GM18519 (cell line): Measurements from ENCODE around the gene CYB561D1.
A peak's percentile ranks its signal among the peaks of the same experiment; 100 is the strongest.

Experiments used
- ATAC-seq: cut with Tn5 transposase; IDR thresholded peaks from one replicate; pipeline ENCODE4 v1.9.1; 2021; ENCODE audit warnings: mild to moderate bottlenecking, moderate library complexity; ENCODE audit not compliant: unreplicated experiment, low FRiP score

Gene CYB561D1

DNA sequence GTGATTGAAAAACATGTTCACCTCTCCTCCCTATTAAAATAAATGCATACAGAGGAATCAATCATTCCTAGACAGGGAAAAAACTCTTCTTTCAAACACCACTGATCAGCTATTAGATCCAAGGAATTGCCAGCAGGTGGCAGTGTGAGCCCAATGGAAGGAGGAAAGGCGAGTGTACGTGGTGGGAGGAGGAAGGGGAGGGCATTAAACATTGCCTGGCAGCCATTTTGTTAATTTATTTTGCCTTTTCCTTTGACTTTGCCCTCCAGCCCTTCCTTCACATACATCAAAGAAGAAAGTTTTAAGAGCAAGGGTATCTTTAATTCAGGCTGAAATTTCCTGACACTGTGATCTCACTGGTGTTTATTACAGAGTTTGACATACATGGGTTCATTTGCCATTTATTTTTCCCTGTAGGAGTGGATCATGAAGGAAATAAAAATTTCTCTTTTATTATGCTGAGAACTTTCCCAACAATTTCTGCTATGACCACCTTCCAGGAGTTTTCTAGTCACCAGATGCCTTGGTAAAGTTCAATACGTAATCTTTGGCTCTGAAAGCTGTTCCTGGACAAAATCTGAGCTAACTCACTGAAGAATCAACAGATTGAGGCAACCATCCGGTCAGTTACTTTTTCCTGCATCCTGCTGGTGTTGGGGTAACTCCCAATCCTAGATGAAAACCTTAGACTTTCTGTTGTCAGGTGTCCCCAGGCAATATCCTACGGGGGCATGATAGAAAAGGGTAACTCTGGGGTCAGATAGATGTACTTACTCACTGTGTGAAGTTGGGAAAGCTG lies 52.6 kb downstream of the CYB561D1 start:
- ATAC-seq = no peak

DNA sequence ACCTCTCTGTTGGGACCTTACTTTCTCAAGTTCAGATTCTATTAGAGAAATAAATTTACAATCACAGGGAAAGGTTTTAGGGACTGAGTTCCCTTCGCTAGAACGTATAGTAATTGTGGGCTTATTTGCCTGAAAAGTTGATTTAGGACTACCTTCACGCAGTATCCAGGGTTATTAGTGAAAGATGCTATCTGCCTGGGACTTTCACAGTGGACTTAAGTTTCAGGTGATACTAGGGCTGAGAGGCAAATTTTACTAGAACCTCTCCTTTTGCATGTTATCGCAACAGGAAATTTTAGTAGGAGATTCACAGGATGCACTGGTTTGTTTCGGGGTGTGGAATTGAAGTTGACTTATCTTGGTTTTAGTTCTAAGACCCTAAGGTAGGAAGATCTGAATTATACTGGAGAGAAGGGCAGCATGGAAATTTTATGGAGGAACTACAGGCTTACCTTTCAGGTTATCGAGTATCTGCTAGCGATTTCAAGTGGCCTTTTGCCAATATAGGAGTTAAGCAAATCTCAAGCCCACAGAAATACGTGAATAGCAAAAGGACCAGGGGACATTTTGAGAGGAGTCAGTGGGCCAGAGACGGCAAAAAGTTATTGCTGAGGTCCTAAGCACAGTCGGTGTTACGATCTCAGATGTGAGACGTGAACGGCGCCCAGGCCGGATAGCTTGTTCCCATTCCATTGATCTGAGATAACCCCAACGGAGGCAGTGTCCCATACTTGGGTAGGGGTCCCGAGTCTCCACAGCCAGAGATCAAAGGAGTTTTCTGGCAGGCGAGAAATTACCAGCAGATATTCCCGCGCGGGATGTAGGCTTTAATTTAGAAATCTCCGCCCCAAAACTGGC lies 53.8 kb downstream of the CYB561D1 start:
- ATAC-seq = no peak

DNA sequence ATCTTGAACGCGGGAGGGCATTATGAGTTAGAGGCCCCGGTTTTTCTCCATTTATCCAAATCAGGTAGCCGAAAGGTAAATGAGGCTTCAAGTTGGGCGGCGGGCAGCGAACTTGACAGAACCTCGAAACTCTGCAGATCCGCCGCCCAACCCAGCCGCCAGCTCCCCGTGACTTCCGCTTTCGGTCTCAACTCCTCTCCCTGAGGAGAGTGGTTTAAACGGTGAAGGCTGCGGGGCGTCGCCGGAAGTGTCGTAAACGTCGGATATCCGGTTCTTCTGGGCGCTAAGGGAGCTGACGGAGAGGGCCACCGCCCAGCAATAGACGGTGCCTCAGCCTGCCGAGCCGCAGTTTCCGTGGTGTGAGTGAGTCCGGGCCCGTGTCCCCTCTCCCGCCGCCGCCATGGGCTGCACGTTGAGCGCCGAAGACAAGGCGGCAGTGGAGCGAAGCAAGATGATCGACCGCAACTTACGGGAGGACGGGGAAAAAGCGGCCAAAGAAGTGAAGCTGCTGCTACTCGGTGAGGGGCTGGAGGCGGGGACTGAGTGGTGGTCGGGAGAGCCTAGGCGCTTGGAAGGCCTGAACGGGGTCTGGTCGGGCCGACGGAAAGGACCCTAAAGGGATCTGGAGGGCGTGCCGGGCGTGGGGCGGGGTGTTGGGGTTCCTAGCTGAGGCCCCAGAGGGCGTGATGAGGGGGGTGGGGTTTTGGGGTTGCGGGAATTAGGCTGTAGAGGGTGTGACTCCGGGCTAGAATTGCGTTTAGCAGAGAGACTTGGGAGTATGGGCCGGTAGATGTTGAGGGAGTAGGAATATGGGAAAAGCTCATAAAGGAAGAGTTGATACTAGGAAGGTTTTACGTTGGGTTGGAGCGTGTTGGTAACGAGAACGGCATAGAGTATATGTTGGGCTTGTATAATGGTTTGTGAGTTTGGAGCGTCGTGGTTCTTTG lies 54.7 kb downstream of the CYB561D1 start, which contains the start of gene GNAI3:
Gene GNAI3, plus strand, starts transcription at position 295 of the 947 bp plus-strand sequence. Its CDS starts 106 bp downstream, at position 401.
- ATAC-seq = peak; percentile 80
